GM18505 (cell line): ENCODE results near the gene CLTC.

Experiments
- ATAC-seq: cut with Tn5 transposase; IDR thresholded peaks from one replicate; pipeline ENCODE4 v1.9.1; 2021; ENCODE audit not compliant: unreplicated experiment
- POLR2A ChIP-seq: IDR thresholded peaks from 4 replicates; pipeline ENCODE4 v1.6.1; 2011; ENCODE audit warnings: borderline replicate concordance; ENCODE audit not compliant: insufficient read depth, insufficient read length; ENCODE audit errors: extremely low read depth

Gene CLTC

DNA sequence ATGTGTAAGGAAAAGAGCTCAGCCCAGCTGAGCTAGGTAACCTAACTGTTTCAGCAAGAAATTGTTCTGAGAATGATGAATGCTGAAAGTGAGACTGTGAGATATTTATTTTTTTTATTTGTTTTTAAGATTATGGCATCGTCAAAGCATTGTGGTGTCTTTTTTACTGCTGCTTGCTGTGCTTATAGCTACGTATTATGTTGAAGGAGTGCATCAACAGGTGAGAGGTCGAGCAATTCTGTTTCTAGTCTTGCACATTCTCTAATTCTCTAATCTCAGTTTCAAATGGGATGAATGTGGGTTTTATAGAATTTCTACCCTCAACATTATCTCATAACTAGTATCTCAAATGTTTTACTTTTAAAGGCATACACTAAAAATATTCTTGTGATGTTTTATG lies 117.6 kb downstream of the CLTC start:
- no peak for TF ChIP-seq POLR2A
- ATAC-seq = no peak

DNA sequence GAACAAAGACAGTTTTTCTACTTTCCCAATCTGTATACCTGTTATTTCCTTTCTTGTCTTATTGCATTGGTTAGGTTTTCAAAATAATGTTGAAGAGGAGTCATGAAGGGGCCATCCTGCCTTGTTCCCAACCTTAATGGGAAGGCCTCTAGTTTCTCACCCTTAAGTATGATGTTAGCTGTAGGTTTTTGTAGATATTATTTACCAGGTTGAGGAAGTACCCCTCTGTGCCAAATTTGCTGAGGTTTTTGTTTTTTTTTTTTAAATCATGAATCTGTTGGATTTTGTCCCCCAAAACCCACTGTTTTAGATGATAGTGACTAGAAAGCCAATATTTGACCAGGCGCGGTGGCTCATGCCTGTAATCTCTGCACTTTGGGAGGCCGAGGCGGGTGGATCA lies 124.1 kb downstream of the CLTC start:
- ATAC-seq = no peak
- no peak for TF ChIP-seq POLR2A

DNA sequence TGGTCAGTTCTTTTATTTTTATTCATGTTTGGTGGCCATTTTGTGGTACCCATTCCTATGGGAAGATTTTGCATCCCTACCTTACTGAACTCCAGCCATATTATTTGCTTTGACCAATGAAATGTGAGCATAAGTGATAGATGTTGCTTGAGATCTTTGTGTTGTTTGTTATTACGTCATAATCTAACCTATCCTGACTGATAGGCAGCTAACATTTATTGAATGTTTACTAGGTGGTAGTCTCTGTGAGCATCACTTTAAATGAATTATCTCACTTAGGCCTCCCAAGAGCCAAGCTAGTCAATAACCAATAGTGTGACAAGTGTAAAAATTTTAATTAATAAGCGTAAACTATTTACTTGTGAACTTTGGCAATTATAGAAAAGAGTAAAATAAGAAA lies 125.3 kb downstream of the CLTC start:
- no peak for ATAC-seq
- TF ChIP-seq POLR2A = no peak
